Natural killer cell treated with Interleukin-12 subunit alpha and Interleukin-12 subunit beta and Interleukin-15 and Interleukin-18, amount 100 ng/mL, for 72 hours (primary cell): ENCODE data around the gene TUBGCP5. TPM values are rescaled to one million over a fixed set of nuclear protein-coding genes. Genes with fewer than 3 reads are reported as not detected.
A peak's percentile ranks its signal among the peaks of the same experiment; 100 is the strongest.

Experiments used
- ATAC-seq, 2 donors: fragments of 150-1000 bp; cut with Tn5 transposase in 1 of 2; sonication (Bioruptor Pico), chemical (Tn5 transposase) in 1 of 2; 2 replicates each; pipeline ENCODE4 v1.10.0; 2021
- DNase-seq: peaks from one replicate; pipeline ENCODE4 v3.0.0; 2022; ENCODE audit warnings: low spot score
- H3K27ac Mint-ChIP-seq, 2 donors: 1 replicate in 1 of 2; 2 replicates in 1 of 2; pipeline ENCODE4 v1.8.0; 2022; ENCODE audit warnings: mixed read lengths in 2 of 2, mild to moderate bottlenecking in 1 of 2, moderate library complexity in 1 of 2
- H3K27me3 Mint-ChIP-seq, 2 donors: 1 replicate in 1 of 2; 2 replicates in 1 of 2; pipeline ENCODE4 v1.8.0; 2022; ENCODE audit warnings: mixed read lengths in 2 of 2
- H3K36me3 Mint-ChIP-seq: one replicate; pipeline ENCODE4 v1.8.0; 2022; ENCODE audit warnings: mixed read lengths
- H3K4me1 Mint-ChIP-seq, 2 donors: 1 replicate in 1 of 2; 2 replicates in 1 of 2; pipeline ENCODE4 v1.8.0; 2022; ENCODE audit warnings: low read depth in 2 of 2, mixed read lengths in 2 of 2, mild to moderate bottlenecking in 1 of 2
- H3K4me3 Mint-ChIP-seq: one replicate; pipeline ENCODE4 v1.8.0; 2022; ENCODE audit warnings: mixed read lengths
- H3K9me3 Mint-ChIP-seq: 2 replicates; pipeline ENCODE4 v1.8.0; 2022; ENCODE audit warnings: mixed read lengths
- total RNA-seq, 2 donors: library from RNA; stranded (reverse); gene quantifications; one replicate each; pipeline ENCODE4 v1.2.3, GENCODE V29; 2022

The TUBGCP5 gene
- total RNA-seq, 2 donors from 2014 or later, result 19.4 to 28.5 TPM

GRCh38 chr15:22960126-22960525 is 79.2 kb downstream of the TUBGCP5 start:
- H3K27me3 Mint-ChIP-seq, result no peaks in the 10 kb centered on the region
- H3K9me3 Mint-ChIP-seq, result no peaks in the 10 kb centered on the region
- H3K4me1 Mint-ChIP-seq, result peaks cover 0 to 4% of the 10 kb centered on the region in 2 donors
- no peak overlapping the region for H3K4me3 Mint-ChIP-seq
- no peak overlapping the region for H3K27ac Mint-ChIP-seq
- H3K36me3 Mint-ChIP-seq, result no peaks in the 10 kb centered on the region
- ATAC-seq (peak in 1 of 2 donors; percentile 8), DNase-seq (no peak)

GRCh38 chr15:22959321-22960101 is 79.9 kb downstream of the TUBGCP5 start:
- no peaks in the 10 kb centered on the region for H3K9me3 Mint-ChIP-seq

DNA sequence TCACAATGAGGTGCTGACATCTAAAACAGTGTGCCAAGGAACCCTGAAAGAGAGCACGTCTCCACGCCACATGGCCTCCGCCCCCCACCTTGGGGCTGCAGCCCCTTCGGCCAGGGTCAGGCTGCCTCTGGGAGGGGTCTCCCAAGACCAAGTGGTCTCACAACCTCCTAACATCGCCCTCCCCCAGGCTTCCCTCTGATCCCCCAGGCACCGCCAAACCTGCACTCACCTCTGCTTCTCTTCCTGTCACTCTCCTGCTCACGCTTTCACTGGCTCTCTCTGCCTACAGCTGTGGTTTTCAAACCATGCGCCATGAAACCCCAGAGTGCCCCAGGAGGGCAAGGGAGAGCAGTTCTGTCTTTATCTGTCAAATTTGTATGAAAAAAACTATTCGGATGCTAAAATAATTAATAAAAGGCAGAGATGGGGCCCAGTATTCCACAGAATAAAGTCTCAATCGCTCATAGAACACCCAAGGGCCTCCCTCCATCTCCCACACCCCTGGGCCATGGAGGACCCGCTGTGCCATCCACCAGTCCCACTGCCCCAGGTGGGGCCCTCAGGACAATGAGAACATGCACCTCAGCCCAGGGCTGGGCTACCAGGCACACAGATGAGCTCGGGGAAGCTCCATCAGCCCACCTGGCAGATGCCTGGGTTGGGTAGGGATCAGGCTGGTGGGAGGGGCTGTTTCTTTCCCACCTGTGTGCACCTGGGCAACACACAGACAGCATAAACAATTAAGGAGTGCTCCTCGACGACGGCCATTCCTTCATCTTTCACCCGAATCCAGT is 80.7 kb downstream of the TUBGCP5 start:
- ATAC-seq (no peak), DNase-seq (no peak)
- Mint-ChIP-seq H3K4me3 (no peak overlapping the region), H3K27me3 (no peaks in the 10 kb centered on the region), H3K9me3 (no peaks in the 10 kb centered on the region), H3K4me1 (peaks cover 0 to 4% of the 10 kb centered on the region in 2 donors), H3K27ac (no peak overlapping the region), H3K36me3 (no peaks in the 10 kb centered on the region)

More at GRCh38 chr15:22959321-22960101, 79.9 kb downstream of the TUBGCP5 start:
- no peak for DNase-seq
- H3K4me1 Mint-ChIP-seq, result peaks cover 0 to 4% of the 10 kb centered on the region in 2 donors
- H3K27me3 Mint-ChIP-seq, result no peaks in the 10 kb centered on the region
- H3K27ac Mint-ChIP-seq, result no peak overlapping the region
- ATAC-seq, result peak in 1 of 2 donors; percentile 41
- no peaks in the 10 kb centered on the region for H3K36me3 Mint-ChIP-seq
- no peak overlapping the region for H3K4me3 Mint-ChIP-seq

GRCh38 chr15:22956978-22957260 is 82.5 kb downstream of the TUBGCP5 start:
- no peak overlapping the region for H3K4me3 Mint-ChIP-seq
- peaks cover 0 to 4% of the 10 kb centered on the region in 2 donors for H3K4me1 Mint-ChIP-seq
- H3K27me3 Mint-ChIP-seq, result no peaks in the 10 kb centered on the region
- ATAC-seq (no peak), DNase-seq (no peak)
- H3K9me3 Mint-ChIP-seq, result no peaks in the 10 kb centered on the region
- H3K36me3 Mint-ChIP-seq, result no peaks in the 10 kb centered on the region
- no peak overlapping the region for H3K27ac Mint-ChIP-seq

DNA sequence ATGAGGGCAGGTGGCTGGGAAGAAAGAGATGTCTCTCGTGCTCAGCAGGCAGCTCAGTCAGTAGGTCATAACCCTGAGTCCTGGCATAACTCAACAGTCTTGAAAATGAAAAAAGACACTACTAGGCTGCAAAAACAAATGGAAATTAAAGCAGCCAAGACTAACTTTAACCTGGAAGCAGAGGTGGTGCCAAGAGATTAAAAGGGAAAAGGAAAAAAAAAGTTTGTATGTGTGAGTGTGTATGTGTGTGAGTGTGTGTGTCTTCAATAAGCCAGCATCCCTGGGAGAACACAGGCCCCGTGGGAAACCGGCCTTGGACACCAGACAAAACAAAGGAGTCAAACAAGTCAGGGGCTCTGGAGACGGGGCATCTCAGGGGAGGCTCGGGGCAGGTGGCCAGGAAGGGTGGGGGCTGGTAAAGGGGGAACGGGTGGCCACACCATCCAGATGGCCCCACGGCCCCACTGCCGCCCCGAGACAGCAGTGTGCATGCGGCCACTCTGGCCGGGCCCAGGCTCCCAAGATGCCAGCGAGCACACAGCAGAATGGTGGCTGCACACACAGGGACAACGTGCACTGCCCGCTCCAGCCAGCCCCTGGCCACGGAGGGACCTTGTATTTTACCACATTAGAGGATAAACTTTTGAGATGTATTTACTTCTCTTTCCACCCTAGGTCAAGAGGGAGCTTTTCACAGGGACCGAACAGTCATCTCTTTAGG is 83.0 kb downstream of the TUBGCP5 start:
- Mint-ChIP-seq H3K9me3 (no peaks in the 10 kb centered on the region), H3K36me3 (no peaks in the 10 kb centered on the region), H3K4me1 (peaks cover 0 to 4% of the 10 kb centered on the region in 2 donors), H3K4me3 (no peak overlapping the region), H3K27me3 (no peaks in the 10 kb centered on the region), H3K27ac (no peak overlapping the region)
- DNase-seq, result no peak
- ATAC-seq, result no peak

DNA sequence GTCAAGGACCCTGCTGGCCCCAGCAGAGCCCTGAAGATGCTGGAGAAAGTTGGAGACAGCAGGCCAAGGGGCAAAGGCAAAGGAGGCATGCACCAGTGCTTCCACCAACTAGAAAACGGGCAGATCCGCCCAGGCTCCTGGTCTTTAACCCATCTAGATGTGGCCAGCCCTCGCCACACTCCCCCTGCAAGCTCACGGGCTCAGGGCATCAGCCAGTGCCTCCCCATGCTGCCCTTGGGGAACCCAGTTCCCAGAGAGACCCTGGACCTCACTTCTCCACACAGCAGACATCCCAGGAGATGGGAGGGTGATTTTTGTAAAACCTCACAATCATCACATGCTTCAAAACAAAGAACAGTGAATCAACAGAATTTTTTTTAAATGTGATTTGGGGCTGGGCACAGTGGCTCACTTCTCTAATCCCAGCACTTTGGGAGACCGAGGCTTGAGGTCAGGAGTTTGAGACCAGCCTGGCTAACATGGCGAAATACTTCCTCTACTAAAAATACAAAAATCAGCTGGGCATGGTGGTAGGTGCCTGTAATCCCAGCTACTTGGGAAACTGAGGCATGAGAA is 83.7 kb downstream of the TUBGCP5 start:
- no peaks in the 10 kb centered on the region for H3K27me3 Mint-ChIP-seq
- H3K4me3 Mint-ChIP-seq, result no peak overlapping the region
- H3K4me1 Mint-ChIP-seq, result peaks cover 0 to 4% of the 10 kb centered on the region in 2 donors
- DNase-seq (no peak), ATAC-seq (no peak)
- H3K36me3 Mint-ChIP-seq, result no peaks in the 10 kb centered on the region
- H3K27ac Mint-ChIP-seq, result no peak overlapping the region
- H3K9me3 Mint-ChIP-seq, result no peaks in the 10 kb centered on the region

DNA sequence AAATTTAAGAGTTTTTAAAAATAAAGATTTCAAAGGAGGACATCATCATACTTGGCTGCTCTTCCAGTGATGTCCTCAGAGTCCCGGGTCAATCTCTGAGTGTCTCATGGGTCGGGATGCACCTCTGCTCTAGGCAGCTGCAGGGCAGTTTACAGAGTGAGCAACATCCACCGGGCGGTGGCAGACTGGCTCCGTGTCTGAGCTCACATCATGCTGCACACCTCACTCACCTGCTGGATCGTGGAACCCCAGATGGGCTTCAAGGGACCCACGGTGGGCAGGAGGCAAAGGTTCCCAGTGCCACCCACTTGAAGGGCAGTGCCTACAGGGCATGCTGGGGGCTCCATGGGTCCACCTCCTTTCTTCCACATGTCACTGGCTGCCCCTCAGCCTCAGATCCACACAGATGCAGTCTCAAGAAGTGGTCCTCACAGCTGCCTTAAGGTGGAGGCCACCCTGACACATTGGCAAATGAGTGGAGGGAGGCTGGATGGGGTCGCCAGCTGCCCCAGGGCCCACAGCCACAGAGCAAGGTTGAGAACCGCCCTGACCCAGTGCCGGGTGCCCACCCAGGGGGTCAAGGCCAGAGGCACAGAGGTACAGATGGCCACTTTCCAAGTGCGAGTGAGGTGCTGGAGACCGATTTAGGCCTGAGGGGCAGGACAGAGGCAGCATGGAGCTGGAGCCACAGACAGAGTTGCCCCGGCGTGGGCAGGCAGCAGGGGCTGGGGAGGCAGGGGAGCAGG is 84.4 kb downstream of the TUBGCP5 start:
- Mint-ChIP-seq H3K9me3 (no peaks in the 10 kb centered on the region), H3K36me3 (no peaks in the 10 kb centered on the region), H3K27me3 (no peaks in the 10 kb centered on the region), H3K4me1 (peaks cover 0 to 4% of the 10 kb centered on the region in 2 donors), H3K4me3 (no peak overlapping the region), H3K27ac (no peak overlapping the region)
- DNase-seq (no peak), ATAC-seq (peak in 1 of 2 donors; percentile 21)

GRCh38 chr15:22954326-22954725 is 85.0 kb downstream of the TUBGCP5 start:
- ATAC-seq, result no peak
- H3K4me1 Mint-ChIP-seq, result peaks cover 0 to 4% of the 10 kb centered on the region in 2 donors
- no peak for DNase-seq
- no peak overlapping the region for H3K27ac Mint-ChIP-seq
- no peaks in the 10 kb centered on the region for H3K27me3 Mint-ChIP-seq
- H3K36me3 Mint-ChIP-seq, result no peaks in the 10 kb centered on the region
- no peak overlapping the region for H3K4me3 Mint-ChIP-seq
- H3K9me3 Mint-ChIP-seq, result no peaks in the 10 kb centered on the region

GRCh38 chr15:22952796-22953579 is 86.4 kb downstream of the TUBGCP5 start:
- Mint-ChIP-seq H3K27ac (no peak overlapping the region), H3K4me1 (peaks cover 9 to 11% of the 10 kb centered on the region in 2 donors), H3K27me3 (no peaks in the 10 kb centered on the region), H3K9me3 (no peaks in the 10 kb centered on the region), H3K36me3 (no peaks in the 10 kb centered on the region), H3K4me3 (no peak overlapping the region)
- ATAC-seq, result no peak
- no peak for DNase-seq

- Mint-ChIP-seq H3K27me3 (no peaks in the 10 kb centered on the region), H3K27ac (no peak overlapping the region), H3K4me3 (no peak overlapping the region), H3K9me3 (no peaks in the 10 kb centered on the region), H3K4me1 (peaks cover 9 to 11% of the 10 kb centered on the region in 2 donors), H3K36me3 (no peaks in the 10 kb centered on the region)
- DNase-seq (no peak), ATAC-seq (no peak)
Measured at GRCh38 chr15:22951381-22952280, 87.7 kb downstream of the TUBGCP5 start.

DNA sequence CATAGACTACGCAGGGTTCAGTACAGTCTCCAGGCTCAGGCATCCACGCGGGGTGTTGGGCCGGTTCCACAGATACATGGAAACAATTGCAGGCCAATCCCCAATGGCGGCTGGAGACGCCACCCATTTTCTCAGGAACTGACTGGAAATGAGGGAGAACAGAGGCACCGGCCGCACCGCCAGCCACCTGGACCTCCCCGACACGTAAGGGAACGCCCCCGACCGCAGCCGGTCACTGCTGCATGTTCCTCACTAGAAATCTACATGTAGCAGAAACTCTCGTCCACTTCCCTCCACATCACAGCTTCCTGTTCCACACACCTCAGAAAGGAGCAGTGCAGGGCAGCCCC is 88.4 kb downstream of the TUBGCP5 start:
- ATAC-seq (no peak), DNase-seq (no peak)
- Mint-ChIP-seq H3K9me3 (no peaks in the 10 kb centered on the region), H3K27ac (no peak overlapping the region), H3K4me1 (peaks cover 9 to 11% of the 10 kb centered on the region in 2 donors), H3K36me3 (no peaks in the 10 kb centered on the region), H3K4me3 (no peak overlapping the region), H3K27me3 (no peaks in the 10 kb centered on the region)
